SU-DHL-6 (cell line): ENCODE measurements around the gene G0S2.

Experiments used
- H2AFZ ChIP-seq: fragments of 200-600 bp; sonication (generic); 2 replicates; pipeline ENCODE4 v1.6.1; 2014; ENCODE audit warnings: low read depth, mild to moderate bottlenecking, moderate library complexity, mixed read lengths, antibody characterized with exemption, low read length; ENCODE audit not compliant: severe bottlenecking
- H3F3A ChIP-seq: fragments of 200-600 bp; shearing (Covaris generic); 2 replicates; pipeline ENCODE4 v1.6.0; 2016; ENCODE audit warnings: antibody characterized with exemption, mild to moderate bottlenecking; ENCODE audit not compliant: insufficient read depth
- H3K27ac ChIP-seq: fragments of 200-600 bp; sonication (generic); 2 replicates; pipeline ENCODE4 v1.5.1; 2016; ENCODE audit warnings: low read depth, mild to moderate bottlenecking, low read length, moderate library complexity, mixed read lengths
- H3K27me3 ChIP-seq: fragments of 200-600 bp; sonication (generic), shearing (Covaris generic); 2 replicates; pipeline ENCODE4 v1.6.0; 2014; ENCODE audit warnings: mild to moderate bottlenecking, low read length
- H3K36me3 ChIP-seq: fragments of 200-600 bp; sonication (generic); 2 replicates; pipeline ENCODE4 v1.6.1; 2014; ENCODE audit warnings: mild to moderate bottlenecking, low read length, mixed read lengths
- H3K4me2 ChIP-seq: fragments of 300-600, 200-600 bp; shearing (Covaris generic), sonication (generic); 2 replicates; pipeline ENCODE4 v1.6.0; 2014; ENCODE audit warnings: low read length, low read depth, mild to moderate bottlenecking; ENCODE audit not compliant: poor library complexity, severe bottlenecking
- H3K4me3 ChIP-seq: fragments of 200-600 bp; sonication (generic); 2 replicates; pipeline ENCODE4 v1.5.1; 2014; ENCODE audit warnings: antibody characterized with exemption, low read length, mild to moderate bottlenecking, mixed read lengths; ENCODE audit not compliant: insufficient read depth, poor library complexity, severe bottlenecking
- H3K79me2 ChIP-seq: fragments of 200-600 bp; sonication (generic); 2 replicates; pipeline ENCODE4 v1.6.1; 2014; ENCODE audit warnings: mild to moderate bottlenecking, low read length, moderate library complexity; ENCODE audit not compliant: insufficient read depth
- H3K9ac ChIP-seq: fragments of 200-600 bp; sonication (generic); 2 replicates; pipeline ENCODE4 v1.7.0; 2014; ENCODE audit warnings: mild to moderate bottlenecking, low read length
- H3K9me2 ChIP-seq: fragments of 200-600 bp; sonication (generic); replicated peaks from 2 replicates; pipeline ENCODE4 v1.6.1; 2014; ENCODE audit warnings: low read length; ENCODE audit not compliant: insufficient read depth
- H3K9me3 ChIP-seq: fragments of 200-600 bp; sonication (generic); 2 replicates; pipeline ENCODE4 v1.6.1; 2014; ENCODE audit warnings: low read length, mixed read lengths; ENCODE audit not compliant: insufficient read depth
- H4K20me1 ChIP-seq: fragments of 200-600 bp; sonication (generic); 2 replicates; pipeline ENCODE4 v1.6.1; 2014; ENCODE audit warnings: low read depth, mild to moderate bottlenecking, antibody characterized with exemption, low read length, moderate library complexity, mixed read lengths
- EZH2phosphoT487 ChIP-seq: fragments of 200-600 bp; sonication (generic), shearing (Covaris generic); conservative IDR thresholded peaks from 2 replicates; pipeline ENCODE4 v1.6.1; 2018; ENCODE audit warnings: mild to moderate bottlenecking, antibody characterized with exemption, low read length, moderate library complexity, mixed read lengths
- TF ChIP-seq, protein P1 (sequence below): fragments of 200-600 bp; sonication (generic); IDR thresholded peaks from one replicate; pipeline ENCODE4 v1.5.1; 2017; ENCODE audit warnings: antibody characterized with exemption, mild to moderate bottlenecking, low read length, moderate library complexity; ENCODE audit not compliant: insufficient read depth, poor library complexity, severe bottlenecking

Gene G0S2

DNA sequence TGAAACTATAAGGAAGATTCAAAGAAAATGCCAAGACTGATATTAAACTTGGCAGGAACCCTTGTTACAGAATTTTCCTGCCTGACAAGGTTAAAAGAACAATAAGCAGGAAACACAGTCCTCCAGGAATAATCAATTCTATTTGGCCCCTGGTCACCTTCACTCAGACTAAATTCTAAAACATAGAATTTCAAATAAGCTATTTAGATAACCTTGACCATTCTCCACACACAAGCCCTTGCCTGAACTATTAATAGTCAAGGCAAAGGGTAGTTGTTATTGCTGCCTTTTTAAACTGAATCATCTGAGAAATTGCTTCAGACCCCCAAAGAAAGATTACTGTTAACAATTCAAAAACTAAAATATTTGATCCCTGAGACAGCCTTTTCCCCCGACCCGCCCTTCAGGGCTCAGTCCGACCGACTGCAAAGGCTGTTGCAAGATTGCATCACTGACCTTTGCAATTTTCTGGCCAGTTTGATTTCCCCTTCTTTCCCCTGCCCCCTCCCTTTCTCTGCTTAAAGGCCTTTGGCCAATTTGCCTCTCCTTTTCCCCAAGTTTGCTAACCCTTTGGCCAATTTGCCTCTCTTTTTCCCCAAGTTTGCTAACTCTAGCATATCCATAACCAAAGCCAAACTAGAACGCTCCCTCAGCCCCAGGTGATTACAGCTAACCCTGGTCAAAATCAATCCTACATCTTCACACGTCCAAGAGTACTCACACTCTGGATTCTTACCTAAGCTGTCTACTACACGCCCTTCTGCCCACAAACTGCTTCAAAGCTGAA is 1.4 kb upstream of the G0S2 start:
- Histone ChIP-seq H3K9ac (no peak overlapping the region), H2AFZ (no peak overlapping the region), H3F3A (no peaks in the 10 kb centered on the region), H3K9me2 (no peaks in the 10 kb centered on the region), H3K79me2 (no peaks in the 10 kb centered on the region), H4K20me1 (no peaks in the 10 kb centered on the region), H3K27me3 (no peaks in the 10 kb centered on the region), H3K9me3 (no peaks in the 10 kb centered on the region), H3K36me3 (no peaks in the 10 kb centered on the region), H3K27ac (no peak overlapping the region), H3K4me2 (no peak overlapping the region), H3K4me3 (no peak overlapping the region)
- no peak for TF ChIP-seq EZH2phosphoT487
- TF ChIP-seq, protein P1, sequence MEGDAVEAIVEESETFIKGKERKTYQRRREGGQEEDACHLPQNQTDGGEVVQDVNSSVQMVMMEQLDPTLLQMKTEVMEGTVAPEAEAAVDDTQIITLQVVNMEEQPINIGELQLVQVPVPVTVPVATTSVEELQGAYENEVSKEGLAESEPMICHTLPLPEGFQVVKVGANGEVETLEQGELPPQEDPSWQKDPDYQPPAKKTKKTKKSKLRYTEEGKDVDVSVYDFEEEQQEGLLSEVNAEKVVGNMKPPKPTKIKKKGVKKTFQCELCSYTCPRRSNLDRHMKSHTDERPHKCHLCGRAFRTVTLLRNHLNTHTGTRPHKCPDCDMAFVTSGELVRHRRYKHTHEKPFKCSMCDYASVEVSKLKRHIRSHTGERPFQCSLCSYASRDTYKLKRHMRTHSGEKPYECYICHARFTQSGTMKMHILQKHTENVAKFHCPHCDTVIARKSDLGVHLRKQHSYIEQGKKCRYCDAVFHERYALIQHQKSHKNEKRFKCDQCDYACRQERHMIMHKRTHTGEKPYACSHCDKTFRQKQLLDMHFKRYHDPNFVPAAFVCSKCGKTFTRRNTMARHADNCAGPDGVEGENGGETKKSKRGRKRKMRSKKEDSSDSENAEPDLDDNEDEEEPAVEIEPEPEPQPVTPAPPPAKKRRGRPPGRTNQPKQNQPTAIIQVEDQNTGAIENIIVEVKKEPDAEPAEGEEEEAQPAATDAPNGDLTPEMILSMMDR, result no peak

GRCh38 chr1:209675565-209676154 is 448 bp downstream of the G0S2 start:
- Histone ChIP-seq H3K9me3 (no peaks in the 10 kb centered on the region), H3K27me3 (no peaks in the 10 kb centered on the region), H3K4me3 (no peak overlapping the region), H3K79me2 (no peaks in the 10 kb centered on the region), H3K4me2 (no peak overlapping the region), H3F3A (no peaks in the 10 kb centered on the region), H3K36me3 (no peaks in the 10 kb centered on the region), H3K9ac (no peak overlapping the region), H3K9me2 (no peaks in the 10 kb centered on the region), H3K27ac (no peak overlapping the region), H4K20me1 (no peaks in the 10 kb centered on the region), H2AFZ (no peak overlapping the region)
- TF ChIP-seq, protein P1, result no peak
- TF ChIP-seq EZH2phosphoT487, result no peak

DNA sequence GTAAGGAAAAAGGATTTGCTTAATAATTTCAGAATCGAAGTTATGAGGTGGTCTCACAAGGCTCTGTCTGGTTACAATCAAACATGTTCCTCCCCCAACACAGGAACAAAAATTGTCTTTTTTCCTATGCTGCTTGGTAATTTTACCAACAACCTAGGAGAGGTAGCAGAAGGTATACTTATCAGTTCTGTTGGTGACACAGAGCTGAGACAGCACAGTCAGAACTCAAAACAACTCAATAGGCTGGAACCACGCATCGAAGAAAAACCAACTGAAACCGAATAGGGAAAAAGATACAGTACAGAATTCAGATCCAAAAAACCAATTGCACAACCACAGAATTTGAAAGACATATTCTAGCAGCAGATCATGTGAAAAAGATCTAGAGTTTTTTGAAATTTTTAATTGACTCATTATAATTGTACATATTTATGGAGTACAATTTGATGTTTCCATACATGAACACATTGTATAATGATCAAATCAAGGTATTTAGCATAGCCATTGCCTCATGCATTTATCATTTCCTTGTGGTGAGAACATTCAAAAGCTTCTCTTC is 3.8 kb downstream of the G0S2 start:
- Histone ChIP-seq H3K9me2 (no peaks in the 10 kb centered on the region), H3K27ac (no peak overlapping the region), H3K4me2 (no peak overlapping the region), H3K79me2 (no peaks in the 10 kb centered on the region), H3K36me3 (no peaks in the 10 kb centered on the region), H3F3A (no peaks in the 10 kb centered on the region), H3K9me3 (no peaks in the 10 kb centered on the region), H3K27me3 (no peaks in the 10 kb centered on the region), H2AFZ (no peak overlapping the region), H3K4me3 (no peak overlapping the region), H3K9ac (no peak overlapping the region), H4K20me1 (no peaks in the 10 kb centered on the region)
- TF ChIP-seq, protein P1, result no peak
- no peak for TF ChIP-seq EZH2phosphoT487
